Colon (tissue), 2 donors: ENCODE results near the gene PLEKHH1.
"Not testable (repeated sequence)": the region's sequence is repeated elsewhere in the genome, so short reads cannot be mapped to it uniquely, and the experiment has no call there.

Source experiments
- FAIRE-seq: peaks from 2 replicates; lab custom pipeline; 2012; peaks lifted over from hg19 to GRCh38; lab: Jason Lieb, UNC
- donor health status: control.
- donor health status: control.

The PLEKHH1 gene

DNA sequence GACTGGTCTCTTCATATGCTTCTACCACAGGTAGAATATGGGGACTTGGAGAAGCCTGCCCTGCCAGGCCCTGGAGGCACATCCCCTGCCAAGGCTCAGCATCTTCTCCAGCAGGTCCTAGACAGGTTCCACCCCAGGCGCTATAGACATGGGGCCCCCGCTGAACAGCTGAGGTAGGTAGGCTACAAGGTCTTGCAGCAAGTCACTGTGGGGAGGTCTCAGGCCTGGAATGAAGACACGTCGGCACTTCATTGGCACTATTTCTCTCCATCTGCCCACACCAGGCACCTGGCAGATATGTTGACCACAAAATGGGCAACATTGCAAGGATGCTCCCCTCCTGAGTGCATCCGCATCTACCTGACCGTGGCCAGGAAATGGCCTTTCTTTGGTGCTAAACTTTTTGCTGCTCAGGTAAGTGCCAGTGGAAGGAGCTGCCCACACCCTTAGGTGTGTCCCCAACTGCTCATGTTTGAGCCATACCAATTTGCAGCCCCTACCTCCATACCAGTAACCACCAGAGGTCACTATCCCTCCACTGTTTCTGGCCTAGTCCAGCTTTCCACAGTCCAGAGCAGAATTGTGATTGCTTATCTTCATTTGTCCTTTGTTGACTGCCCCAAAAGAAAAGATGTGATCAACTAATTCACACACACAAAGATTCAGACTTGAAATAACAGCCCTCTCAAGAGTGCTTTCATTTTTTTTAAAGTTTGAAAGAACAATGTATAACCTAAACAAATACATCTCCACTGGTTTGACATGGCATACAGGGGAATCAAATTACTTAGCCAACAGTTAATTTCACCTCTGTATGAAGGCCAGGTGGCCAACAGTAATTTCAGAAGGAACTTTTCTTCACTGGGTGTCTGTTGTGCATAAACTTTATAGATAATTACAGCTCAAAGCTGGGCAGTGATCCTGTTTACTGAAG lies 50.9 kb downstream of the PLEKHH1 start:
- no peak for FAIRE-seq

DNA sequence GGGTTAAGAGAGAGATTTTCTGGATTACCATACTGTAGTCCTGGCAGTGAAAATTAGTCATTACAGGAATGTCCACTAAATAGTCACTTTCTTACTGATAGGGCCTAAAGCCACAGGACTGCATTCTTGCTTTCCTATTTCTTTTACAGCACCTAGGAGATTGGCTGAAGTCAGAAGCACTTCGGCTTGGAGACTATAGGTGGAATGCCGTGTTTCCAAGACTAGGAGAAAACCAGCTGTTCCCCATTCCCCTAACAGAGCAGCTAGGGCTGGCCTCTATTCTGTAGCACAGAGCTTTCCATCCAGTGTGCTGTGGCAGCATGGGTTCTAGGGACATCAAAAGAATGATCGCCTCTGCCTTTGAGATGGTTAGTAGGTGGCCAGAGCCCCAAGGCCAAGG lies 51.9 kb downstream of the PLEKHH1 start:
- FAIRE-seq = no peak

DNA sequence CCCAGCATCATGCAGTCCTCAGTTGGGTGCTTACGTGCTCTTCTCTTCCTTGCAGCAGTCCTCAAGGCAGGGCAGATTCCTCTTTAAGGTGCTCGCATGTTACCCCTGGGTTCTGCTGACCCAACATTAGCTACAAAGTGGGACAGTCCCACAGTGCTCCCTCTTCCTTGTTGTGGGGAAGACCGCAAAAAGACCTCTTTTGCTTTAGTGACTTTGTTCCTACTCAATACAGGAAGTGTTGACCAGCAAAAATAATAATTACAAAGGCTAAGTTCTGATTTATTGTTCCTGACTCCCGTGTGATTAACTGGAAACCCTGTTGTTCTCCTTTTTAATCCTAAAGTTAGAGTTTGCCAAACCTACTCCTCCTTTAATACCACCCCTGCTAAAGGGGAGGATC lies 53.3 kb downstream of the PLEKHH1 start:
- no peak for FAIRE-seq

DNA sequence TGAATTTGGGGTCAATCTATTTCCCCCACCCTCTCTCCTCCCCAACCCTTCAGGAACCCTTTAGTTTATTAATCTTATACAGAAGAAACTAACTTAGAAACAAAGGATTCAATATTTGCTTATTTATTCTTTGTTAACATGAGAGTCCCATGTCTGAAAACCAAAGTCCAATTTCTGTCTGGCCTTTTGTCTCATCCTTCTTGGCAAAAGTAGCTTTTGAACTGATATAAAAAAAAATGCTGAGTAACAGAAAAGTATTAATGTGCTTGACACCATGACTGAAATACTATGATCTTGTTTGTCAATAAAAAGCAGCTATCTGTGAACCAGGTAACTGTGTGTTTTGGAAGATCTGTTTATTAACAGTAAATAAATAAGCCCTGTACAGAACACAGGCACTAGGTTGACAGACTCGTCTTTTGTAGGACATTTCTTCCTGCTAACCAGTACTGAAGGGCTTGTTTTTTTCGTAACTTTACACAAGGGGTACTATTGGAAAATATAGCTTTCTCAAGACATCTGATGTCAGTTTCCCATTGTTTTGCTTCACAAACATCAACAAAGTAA lies 56.2 kb downstream of the PLEKHH1 start:
- FAIRE-seq = no peak

DNA sequence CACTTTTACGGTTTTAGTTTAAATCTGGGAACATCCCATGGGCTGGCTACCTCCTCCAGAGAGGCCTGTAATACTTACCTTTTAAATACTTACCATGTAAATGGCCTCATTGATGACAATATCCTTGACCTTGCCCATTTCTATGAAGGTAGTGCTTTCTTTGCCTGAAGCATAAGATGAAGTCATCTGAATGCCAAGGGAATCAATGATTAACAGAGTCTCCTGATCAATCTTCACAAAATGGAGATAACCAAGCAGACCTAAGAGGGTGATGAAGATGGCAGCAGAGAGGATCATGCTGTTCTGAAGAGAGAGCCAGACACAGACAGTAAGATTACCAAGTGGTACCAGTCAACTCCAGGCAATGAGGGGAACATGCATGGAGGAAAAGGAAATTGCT lies 60.6 kb downstream of the PLEKHH1 start:
- not testable (repeated sequence) for FAIRE-seq

DNA sequence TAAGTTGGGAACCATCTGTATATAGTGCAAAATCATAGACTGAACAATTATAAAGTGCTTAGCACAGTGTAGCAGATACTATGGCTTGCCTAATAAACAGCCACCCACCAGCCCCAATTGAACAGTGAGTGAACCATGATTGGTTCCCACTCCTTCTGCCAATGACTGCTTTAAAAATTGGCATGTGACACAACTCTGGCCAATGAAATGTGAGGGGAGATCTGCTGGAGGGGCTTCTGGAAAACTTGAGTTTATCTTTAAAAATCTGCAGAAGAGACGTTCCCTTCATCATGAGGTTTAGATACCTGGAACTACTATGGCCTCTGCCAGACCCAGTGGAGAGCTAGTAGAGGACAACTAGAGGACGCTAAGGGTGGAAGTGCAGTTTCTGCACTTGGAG lies 62.3 kb downstream of the PLEKHH1 start:
- FAIRE-seq = no peak

DNA sequence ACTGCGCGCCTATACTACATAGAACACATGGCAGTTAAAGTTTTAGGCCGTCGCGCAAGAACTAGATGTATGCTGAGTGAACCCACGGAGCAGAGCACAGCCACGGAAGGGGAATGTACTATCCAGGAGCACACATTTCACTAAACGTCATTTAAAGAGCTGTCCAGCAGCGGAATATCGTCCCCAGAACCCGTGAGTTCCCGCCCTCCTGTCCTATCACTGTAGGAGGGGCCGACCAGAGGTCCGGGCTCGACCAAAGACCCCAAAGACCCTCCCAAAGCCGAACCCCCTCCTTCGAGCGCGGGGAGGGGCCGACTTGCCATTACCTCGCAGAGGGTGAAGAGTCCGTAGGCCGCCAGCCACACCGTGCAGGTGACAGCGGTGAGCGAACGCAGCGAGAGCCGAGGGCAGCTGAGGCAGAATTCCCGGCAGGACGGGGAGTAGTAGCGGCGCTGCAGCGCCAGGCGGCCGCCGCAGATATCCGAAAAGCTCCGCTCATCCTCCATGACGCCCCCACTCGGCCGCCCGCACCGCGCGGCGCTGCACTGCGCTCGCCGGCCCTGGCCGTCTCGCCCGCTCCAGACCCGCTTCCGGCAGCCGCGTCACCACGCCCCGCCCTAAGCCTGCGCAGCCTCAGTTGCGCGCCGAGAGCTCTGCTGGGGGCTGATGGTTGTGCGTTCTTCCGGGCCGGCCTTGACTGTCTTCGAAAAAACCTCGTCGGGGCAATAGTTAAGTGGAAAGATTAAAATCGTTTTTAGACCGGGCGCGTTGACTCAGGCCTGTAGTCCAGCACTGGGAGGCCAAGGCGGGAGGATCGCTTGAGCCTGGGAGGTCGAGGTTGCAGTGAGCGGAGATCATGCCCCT lies 66.8 kb downstream of the PLEKHH1 start, which contains the start of gene PIGH:
Gene PIGH (minus strand): TSS at position 571 of the 864 bp plus-strand sequence. CDS start 65 bp downstream, at position 506.
- no peak for FAIRE-seq

DNA sequence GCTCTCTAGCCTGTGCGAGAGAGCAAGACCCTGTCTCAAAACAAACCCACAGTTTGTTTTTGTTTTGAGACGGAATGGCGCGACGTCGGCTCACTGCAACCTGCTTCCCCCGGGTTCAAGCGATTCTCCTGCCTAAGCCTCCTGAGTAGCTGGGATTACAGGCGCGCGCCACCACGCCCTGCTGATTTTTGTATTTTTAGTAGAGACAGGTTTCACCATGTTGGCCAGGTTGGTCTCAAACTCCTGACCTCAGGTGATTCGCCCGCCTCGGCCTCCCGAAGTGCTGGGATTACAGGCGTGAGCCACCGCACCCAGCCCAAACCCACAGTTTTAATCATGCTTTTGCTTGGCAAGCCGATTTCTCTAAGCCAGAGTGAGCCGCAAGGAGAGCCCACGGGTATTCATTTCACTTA lies 67.5 kb downstream of the PLEKHH1 start:
- not testable (repeated sequence) for FAIRE-seq

DNA sequence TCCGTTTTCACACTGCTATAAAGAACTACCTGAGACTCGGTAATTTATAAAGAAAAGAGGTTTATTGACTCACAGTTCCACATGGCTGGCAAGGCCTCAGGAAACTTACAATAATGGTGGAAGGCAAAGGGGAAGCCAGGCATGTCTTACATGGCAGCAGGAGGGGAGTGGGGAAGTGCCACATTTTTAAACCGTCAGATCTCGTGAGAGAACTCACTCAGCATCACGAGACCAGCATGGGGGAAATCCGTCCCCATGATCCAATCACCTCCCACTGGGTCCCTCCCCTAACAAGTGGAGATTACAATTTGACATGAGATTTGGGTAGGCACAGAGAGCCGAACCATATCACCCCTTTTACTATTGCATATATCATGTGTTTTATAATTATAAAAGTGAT lies 69.0 kb downstream of the PLEKHH1 start:
- FAIRE-seq = no peak

DNA sequence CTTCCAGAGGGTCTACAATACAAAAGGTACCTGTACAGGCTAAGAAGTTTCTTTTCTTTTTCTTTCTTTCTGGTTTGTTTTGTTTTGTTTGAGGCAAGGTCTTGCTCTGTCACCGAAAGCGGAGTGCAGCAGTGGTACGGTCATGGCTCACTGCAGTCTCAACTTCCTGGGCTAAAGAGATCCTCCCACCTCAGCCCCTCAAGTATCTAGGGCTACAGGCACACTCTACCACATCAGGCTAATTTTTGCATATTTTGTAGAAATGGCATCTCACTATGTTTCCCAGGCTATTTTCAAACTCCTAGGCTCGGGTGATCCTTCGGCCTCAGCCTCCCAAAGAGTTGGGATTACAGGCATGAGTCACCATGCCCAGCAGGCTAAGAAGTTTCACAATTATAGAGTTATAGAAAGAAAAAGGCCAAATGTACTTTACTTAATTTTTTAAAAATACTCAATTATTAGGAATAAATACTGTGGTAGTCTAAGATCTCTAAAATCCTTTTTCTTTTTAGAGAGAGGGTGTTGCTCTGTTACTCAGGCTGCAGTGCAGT lies 70.0 kb downstream of the PLEKHH1 start:
- FAIRE-seq = no peak

DNA sequence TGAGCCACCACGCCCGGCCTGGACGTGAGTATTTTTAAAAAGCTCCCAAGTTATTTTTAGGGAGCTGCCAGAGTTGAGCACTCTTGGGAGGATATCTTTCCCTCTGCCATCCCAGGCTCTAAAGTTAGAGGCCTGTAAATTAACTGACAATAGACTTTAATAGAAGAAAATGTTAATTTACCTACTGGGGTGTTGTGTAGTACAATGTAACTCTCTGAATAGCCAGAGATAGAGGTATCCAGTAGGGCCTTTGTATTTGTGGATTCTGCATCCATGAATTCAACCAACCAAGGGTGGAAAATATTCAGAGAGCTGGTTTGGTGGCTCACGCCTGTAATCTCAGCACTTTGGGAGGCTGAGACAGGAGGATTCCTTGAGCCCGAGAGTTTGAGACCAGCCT lies 74.6 kb downstream of the PLEKHH1 start:
- FAIRE-seq = no peak

DNA sequence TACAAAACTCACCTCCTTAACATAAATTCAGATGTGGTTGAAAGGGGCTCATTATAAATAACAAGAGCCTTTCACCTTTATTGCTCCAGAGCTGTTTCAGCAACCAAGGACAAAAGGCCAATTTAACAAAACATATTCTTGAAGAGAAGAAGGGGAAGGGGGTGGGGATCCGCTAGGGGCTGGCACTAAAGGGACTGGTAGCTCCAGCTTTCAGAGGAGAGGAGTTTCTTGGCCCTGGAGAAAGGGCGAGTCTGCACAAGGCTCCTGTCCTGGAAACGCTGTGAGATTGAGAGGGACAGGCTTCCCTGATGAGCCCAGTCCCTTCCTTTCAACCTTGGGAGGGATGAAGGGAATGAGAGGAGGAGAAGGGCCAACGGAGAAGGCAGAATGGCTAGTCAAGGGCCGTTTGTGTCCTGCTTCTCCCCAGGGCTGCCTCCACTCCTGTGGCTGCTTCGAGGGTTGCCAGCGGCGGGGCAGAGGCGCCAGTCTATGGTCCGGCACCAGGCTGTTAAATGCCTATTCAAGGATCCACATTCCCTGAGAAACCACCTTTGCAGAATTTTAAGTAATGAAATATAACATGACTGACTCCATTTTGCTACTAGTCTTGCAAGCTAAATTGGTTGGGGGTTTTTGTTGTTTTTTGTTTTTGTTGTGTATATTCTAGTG lies 76.7 kb downstream of the PLEKHH1 start:
- FAIRE-seq = no peak

DNA sequence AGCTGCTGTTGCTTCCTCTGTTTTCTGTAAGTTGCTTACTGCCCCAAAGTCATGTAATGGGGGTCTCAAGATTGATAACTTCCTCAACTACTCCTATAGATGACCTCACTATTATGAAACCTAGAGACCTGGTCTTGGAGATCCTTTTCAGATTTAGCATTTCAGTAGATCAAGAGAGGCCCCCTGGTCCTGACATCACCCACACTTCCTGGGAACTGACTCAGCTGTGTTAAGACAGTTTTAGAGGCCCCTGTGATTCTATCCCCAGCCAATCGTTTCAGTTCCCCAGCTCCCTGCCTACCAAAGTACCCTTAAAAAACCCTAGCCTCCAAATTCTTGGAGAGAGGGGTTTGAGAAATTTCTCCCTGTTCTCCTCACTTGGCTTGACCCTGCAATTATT lies 77.4 kb downstream of the PLEKHH1 start:
- FAIRE-seq = no peak

DNA sequence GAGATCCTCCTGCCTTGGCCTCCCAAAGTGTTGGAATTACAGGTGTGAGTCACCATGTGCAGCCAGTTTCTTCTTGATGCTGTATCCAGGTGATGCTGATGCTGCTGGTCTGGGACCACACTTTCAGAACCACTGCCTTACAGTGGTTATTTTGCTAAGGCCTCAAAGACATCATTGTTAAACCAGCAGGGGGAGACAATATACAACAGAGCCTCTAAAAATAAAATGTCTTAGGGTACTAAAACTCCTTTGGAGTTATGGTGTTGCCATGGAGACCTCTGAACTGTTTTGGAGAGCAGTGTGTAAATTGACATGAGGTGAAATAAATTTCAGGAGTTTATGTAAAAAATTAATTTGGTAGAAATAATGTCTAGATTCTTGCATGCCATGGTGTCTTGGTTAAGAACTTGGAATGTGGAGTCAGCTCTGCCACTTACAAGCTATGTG lies 85.5 kb downstream of the PLEKHH1 start:
- no peak for FAIRE-seq

DNA sequence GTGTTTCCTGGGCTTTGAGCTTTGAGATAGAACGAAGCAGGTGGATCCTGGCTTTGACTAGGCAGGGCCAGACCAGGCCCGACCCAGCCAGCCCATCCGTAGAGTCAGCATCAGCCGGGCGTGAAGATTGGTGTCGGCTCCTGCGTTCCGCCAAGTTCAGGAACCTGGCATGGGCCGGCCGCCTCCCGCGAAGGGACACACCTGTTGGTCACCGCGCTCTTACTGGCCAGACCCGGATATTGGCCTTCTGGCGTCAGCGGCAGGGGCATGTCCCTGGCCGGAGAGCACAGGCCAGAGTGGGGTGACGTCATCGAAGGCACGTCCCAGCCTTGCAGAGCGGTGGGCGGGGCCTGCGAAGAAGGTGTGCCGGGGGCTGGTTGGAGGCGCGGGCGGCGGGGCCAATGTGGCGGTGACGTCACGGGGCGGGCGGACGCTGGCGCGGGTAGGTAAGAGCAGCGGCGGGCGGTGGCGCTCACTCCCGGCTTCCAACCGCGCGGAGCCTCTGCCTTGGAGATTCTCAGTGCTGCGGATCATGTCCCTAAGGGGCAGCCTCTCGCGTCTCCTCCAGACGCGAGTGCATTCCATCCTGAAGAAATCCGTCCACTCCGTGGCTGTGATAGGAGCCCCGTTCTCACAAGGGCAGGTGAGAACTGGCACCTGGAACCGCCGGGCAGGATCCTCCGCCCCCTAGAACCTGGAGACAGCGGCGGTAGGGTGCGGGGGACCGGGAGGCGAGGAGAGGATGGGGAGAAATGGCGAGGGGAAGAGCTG lies 86.5 kb downstream of the PLEKHH1 start, which contains the start of gene ARG2:
Gene ARG2 (plus strand): TSS at position 475 of the 771 bp plus-strand sequence. CDS start 58 bp downstream, at position 533.
- FAIRE-seq = no peak

DNA sequence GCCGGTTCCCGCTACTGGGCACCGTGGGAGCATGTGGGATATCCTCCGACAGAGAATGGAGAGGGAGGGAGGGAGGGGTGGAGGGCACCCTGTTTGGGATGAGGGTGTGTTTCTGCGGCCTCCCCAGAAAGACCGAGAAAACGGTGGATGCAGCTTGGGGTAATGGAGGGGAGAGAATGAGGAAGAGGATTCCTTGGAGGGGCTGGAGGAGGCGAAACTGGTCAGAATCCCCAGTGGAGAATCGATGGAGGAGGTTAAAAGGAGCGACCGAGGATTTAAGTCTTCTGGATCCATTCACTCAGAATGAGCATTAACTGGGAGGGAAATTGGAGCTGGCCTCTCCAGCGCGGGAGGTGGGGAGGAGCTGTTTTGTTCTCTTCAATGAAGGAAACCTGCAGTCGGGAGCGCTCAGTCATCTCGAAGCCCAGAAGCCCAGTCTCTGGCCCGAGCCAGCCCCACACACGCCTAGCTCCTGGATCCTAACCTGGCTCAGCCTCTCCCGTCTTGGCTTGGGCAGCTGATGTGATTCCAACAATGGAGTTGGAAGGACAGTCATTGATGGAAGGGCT lies 87.2 kb downstream of the PLEKHH1 start:
- no peak for FAIRE-seq

DNA sequence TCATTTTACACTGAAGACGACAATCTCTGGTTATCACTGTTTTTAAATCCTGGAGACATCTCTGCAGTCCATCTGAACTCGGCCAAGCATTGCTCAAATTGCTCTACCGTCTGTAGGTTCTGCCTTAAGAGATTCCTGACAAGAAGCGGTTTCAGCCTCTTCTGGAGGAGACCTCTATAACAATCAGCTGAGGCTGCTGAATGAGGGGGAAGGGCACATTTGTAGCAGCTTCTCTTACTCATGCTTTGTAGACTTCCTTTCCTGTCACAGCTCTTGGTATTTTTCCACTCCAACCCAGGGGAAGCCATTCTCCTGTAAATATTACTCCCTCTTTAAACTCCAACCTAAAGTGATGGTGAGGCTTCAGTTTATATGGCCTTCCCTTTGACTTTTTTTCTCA lies 89.6 kb downstream of the PLEKHH1 start:
- no peak for FAIRE-seq

DNA sequence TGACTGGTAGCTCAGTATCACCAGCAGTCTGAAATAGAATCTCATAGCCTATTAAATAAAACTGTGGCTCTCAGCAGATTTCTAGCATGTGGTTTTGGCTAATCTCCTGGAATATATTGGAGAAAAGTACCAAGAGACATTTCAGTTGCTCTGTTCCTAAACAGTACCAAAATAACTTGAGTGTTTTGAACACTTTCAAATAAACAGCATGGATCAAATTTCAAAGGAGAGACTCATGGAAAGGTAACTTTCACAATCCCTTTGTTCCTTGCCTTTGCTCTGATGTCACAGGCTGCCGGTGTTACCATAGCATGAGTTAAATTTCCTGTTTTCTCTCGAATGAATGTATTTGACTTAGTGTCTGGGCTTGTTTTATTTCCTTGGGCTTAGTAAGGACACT lies 90.0 kb downstream of the PLEKHH1 start:
- FAIRE-seq = no peak

DNA sequence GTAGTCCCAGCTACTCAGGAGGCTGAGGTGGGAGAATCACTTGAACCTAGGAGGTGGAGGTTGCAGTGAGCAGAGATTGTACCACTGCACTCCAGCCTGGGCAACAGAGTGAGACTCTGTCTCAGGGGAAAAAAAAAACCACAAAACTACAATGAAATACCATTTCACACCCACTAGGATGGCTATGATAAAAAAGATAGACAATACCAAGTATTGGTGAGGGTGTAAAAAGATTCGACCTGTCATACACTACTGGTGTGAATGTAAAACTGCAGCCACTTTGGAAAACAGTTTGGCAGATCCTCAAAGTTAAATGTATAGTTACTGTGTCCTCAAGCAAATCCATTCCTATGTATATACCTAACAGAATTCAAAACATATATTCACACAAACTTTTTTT lies 93.0 kb downstream of the PLEKHH1 start:
- FAIRE-seq = not testable (repeated sequence)

DNA sequence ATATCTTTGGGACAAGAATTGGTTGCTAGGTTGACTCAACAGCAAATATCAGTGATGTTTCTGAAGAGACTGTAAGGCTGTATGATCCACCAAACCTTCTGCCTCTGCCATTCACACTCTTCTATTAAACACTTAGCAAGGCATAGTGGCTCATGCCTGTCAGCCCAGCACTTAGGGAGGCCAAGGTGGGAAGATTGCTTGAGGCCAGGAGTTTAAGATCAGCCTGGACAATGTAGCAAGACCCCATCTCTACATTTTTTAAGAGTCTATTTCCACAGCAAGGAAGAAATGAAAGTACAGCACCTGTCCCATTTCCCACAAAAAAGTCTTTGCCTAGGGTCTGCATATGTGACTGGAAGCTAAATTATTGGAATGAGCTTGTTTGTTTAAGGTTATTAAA lies 94.4 kb downstream of the PLEKHH1 start:
- FAIRE-seq = no peak
